NCI-H82 treated with DMSO at 0.1 percent for 48 hours (cell line): ENCODE measurements around the gene CCNI.
"Not testable (repeated sequence)": the region's sequence is repeated elsewhere in the genome, so short reads cannot be mapped to it uniquely, and the experiment has no call there.

Source experiments
- DNase-seq: peaks from one replicate; lab custom pipeline; 2025; ENCODE audit not compliant: unreplicated experiment; lab: John Stamatoyannopoulos, UW

Gene CCNI

GRCh38 chr4:77040854-77041725 lies 34.7 kb downstream of the CCNI start:
- no peak for DNase-seq

- no peak for DNase-seq
Observed at GRCh38 chr4:77040270-77040669, 35.5 kb downstream of the CCNI start.

- DNase-seq = no peak
Observed at GRCh38 chr4:77039796-77040195, 36.0 kb downstream of the CCNI start.

- DNase-seq = no peak
Observed at GRCh38 chr4:77037736-77038135, 38.1 kb downstream of the CCNI start.

GRCh38 chr4:77037168-77037567 lies 38.6 kb downstream of the CCNI start:
- not testable (repeated sequence) for DNase-seq

- no peak for DNase-seq
Observed at GRCh38 chr4:77036206-77036605, 39.6 kb downstream of the CCNI start.

GRCh38 chr4:77035153-77035552 lies 40.6 kb downstream of the CCNI start:
- DNase-seq = no peak

GRCh38 chr4:77031544-77031943 lies 44.2 kb downstream of the CCNI start:
- DNase-seq = no peak

- not testable (repeated sequence) for DNase-seq
Observed at GRCh38 chr4:77029757-77030156, 46.0 kb downstream of the CCNI start.

- DNase-seq = no peak
Observed at GRCh38 chr4:77028246-77028645, 47.5 kb downstream of the CCNI start.

GRCh38 chr4:77026322-77026704 lies 49.5 kb downstream of the CCNI start:
- DNase-seq = no peak

GRCh38 chr4:77025643-77026321 lies 50.0 kb downstream of the CCNI start:
- DNase-seq = no peak

GRCh38 chr4:77023920-77024319 lies 51.9 kb downstream of the CCNI start:
- DNase-seq = no peak

- DNase-seq = no peak
Observed at GRCh38 chr4:77022560-77023179, 53.1 kb downstream of the CCNI start.

- no peak for DNase-seq
Observed at GRCh38 chr4:77021614-77022089, 54.1 kb downstream of the CCNI start.

- DNase-seq = no peak
Observed at GRCh38 chr4:77020017-77020416, 55.8 kb downstream of the CCNI start.

GRCh38 chr4:77015390-77015789 lies 60.4 kb downstream of the CCNI start:
- DNase-seq = no peak

GRCh38 chr4:77014256-77014655 lies 61.5 kb downstream of the CCNI start:
- DNase-seq = no peak

- DNase-seq = no peak
Observed at GRCh38 chr4:77012726-77013125, 63.1 kb downstream of the CCNI start.

- no peak for DNase-seq
Observed at GRCh38 chr4:77010841-77011354, 64.9 kb downstream of the CCNI start.

GRCh38 chr4:77009511-77010115 lies 66.2 kb downstream of the CCNI start:
- no peak for DNase-seq
